GM18858 (cell line): ENCODE results near the gene DNAJC2.
"Not testable (repeated sequence)": the region's sequence is repeated elsewhere in the genome, so short reads cannot be mapped to it uniquely, and the experiment has no call there.

Experiments used
- ATAC-seq: cut with Tn5 transposase; IDR thresholded peaks from one replicate; pipeline ENCODE4 v1.9.1; 2021; ENCODE audit not compliant: unreplicated experiment

DNAJC2 gene

DNA sequence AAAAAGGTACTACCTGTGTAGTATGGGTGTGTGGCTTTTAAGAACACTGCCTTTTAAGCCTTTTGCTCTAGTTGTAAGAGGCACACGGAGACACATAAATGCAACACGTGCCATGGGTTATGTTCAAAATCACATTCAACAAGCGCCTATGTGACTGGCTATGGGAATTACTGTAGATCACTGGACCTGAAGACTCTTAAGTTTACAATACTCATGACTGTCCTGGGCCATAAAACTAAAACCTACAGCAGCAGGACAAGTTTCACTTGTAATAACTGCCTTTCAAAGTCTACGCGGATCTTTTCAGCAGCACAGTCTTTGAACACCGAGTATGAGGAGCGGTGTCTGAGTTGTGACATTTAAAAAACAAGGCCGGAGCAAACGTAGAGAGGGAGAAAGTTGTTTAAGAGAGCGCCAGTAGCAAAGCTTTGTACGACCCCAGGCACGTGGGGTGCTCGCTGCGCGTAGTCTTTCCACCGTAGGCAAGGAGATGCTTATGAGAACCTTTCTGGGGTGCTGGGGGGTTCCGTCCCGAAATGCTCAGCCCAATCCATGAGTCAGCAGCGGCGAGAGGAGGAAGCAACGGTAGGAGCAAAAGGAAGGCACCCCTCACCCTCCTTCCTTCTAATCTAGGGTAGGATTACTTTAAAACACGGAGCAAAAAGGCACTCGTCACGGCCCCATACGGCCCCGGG is 662 bp downstream of the DNAJC2 start:
- ATAC-seq, result peak; percentile 1

DNA sequence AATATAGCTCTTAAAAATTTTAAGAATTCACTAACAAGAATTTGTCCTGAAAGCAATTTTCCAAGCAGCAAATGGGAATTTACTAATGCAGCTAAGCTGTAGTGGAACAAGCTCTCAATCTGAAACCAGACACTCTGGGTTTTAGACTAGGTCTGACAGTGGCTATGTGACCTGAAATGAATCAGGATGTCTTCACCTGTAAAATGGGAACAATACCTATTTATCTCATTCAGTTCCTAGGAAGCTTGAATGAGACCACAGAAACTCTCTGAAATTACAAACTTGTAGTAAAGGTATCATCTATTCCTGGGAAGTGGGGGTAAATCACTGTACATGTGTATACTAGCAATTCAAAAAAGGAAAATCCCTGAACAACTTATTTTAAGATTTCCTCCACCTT is 1.2 kb downstream of the DNAJC2 start:
- ATAC-seq, result no peak

DNA sequence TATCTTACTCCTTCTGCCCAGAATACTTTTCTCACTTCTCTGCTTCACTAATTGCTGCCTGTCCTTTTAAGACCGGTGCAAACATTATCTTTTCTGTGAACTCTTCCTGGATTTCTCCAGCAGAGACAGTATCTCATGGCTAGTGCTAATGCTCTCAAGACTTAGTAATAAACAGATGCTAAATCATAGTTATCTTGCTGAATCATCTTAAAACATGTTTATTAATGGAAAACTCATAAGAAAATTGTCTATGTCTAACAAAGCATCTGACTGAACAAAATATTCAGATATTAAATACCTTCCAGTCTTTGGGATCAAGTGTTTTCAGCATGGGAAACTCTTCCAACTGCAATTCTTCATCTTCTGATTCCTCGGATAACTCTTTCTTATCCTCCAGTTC is 3.1 kb downstream of the DNAJC2 start:
- no peak for ATAC-seq

DNA sequence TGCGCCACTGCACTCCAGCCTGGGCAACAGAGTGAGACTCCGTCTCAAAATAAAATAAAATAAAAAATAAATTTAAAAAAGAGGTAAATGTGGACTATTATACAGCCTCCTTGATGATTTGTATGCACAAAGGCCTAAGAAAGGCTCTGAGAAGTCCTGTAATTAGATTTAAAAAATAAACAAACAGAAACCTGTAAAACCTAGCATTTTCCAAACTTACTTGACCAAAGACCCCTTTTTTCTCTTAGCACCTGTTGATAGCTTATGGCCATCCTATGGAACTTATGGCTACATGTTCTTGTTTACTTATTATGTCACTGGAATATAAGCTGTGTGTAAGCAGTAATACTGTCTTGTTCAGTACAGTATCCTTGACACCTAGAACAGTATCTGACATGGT is 5.7 kb downstream of the DNAJC2 start:
- ATAC-seq, result no peak

DNA sequence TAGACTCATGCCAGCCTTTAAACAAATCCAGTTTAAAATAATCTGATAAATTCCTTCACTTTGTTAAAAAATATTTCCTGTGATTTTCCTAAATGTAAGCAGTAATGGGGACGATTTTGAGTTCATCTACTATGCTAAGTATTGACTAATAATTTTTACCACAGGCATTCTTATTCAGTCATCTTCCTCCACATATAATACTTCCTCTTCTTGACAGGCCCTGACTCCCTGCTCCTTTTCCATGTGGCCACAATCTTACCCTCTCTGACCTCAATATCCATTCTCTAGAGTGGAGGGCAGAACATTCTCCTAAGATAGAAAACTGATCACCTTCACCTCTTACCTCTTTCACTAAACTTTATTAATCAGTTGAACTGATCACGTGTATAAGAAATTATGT is 7.8 kb downstream of the DNAJC2 start:
- no peak for ATAC-seq

DNA sequence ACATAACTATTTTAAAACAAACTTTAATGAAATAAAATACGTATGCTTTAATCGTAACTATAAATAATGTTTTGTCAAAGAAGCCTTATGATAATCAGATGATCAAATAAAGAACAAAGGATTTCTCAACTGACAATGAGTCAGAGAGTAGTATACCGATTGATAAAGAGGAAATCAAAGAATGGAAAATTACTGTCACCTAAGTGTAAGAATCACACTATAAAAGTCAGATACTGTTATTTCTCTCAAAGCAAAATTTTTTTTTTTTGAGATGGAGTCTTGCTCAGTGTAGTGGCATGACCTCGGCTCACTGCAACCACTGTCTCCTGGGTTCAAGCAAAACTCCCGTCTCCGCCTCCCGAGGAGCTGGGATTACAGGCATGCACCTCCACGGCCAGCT is 18.8 kb downstream of the DNAJC2 start:
- ATAC-seq, result no peak

DNA sequence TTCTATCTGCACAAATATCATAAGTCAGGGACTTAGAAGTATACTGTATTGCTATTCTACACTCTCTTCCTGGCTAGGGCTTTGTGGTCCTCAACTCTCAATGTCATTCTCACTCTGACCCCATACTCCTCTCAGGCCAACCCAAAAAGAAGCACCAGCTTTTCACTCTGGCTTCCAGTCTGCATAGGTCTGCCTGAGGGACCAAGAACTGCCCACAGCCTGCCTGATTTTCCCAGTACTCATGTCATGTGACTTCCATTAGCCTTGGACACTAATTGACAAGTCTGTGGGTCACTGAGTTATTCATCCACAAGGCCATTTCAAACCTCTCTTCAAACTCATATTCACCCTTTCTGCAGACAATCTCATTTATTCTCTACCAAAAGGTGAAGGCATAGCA is 27.6 kb downstream of the DNAJC2 start:
- ATAC-seq, result no peak

DNA sequence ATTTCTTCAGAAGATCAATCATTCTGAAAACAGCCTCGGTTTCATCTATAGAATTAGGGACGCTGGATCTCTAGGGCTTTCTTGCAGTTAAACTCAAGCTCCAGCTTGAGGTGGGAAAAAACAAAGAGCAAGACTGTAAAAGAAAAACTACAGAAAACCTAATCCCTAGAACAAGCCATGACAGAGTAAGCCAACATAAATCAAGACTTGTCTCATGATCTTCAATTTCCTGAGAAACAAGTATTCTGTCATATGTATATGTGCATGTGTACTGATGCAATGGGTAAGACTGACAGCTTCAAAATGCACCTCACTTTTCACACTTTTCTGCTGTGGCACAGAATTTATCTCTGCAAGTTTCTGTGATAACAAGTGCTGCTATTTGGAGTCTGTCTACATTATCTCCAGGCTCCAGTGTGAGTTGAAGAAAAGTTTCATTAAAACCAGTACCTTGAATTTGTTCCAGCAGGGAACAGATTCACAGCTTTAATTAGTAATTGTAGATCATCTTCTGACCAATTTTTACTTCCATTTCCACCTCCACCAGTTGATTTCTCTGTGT is 28.1 kb downstream of the DNAJC2 start:
- no peak for ATAC-seq

DNA sequence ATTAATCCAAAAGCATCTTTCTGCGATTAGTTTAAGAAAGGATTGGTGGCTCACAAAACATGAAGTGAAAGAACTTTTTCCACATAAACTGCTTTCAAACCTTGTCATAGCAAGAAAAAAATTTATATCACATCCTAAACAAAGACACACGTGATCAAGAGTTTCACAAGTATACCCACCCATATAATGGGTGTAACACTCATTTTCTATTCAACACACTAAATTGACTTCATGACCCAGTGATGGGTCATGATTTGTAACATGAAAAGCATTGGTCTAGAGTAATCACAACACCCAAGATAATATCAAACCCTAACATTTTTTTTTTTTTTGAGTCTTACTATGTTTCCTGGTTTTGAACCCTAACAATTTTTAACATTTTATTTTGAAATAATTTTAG is 29.7 kb downstream of the DNAJC2 start:
- no peak for ATAC-seq

DNA sequence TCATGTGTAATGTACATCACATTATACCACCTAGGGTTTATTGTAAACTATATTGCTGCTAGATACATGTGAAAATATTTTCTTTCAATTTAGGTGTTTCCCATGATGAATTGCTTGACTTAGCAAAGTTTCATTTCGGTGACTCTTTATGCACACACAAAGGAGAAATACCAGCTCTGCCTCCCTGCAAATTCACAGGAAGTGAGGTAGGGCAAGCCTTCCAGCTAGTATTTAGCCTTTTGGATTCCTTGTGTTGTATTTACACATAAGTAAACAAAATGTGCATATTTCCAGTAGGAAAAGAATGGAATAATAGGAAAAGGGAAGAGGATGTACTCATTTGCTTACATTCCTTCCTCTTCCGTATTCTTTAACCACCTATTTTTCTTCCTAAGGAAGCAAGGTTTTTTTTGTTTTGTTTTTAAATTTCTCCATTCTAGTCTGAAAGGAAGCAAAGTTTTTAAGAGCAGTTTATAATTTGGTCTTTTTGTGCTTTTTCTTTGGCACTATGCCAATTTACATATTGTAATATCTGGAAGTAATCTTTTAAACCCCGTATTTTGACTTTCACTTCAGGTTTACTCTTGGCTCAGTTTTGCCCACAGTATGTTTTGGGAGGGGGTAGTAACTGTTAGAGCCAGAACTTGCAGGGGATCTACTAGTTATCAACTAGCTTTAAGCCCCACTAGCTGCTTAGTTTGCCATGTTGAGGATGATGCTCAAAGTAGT is 36.9 kb downstream of the DNAJC2 start:
- peak; percentile 42 for ATAC-seq

DNA sequence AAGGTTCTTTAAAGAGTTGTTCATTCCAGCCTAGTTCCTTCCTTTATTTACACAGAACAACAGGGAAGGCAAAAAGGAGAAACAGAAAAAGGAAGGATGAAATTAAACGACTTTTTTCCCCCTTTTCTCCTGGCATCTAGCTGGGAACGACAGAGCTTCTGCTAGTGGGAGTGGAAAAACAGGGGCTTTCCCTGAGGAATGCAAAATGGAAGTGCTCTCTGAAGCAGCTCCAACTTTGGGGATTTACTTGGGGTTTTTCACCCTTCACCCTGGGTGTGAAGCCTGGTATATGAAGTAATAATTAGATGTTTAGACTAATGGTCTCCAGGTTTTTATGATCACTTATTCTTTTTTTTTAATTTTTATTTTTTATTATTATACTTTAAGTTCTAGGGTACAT is 43.1 kb downstream of the DNAJC2 start:
- ATAC-seq, result no peak

DNA sequence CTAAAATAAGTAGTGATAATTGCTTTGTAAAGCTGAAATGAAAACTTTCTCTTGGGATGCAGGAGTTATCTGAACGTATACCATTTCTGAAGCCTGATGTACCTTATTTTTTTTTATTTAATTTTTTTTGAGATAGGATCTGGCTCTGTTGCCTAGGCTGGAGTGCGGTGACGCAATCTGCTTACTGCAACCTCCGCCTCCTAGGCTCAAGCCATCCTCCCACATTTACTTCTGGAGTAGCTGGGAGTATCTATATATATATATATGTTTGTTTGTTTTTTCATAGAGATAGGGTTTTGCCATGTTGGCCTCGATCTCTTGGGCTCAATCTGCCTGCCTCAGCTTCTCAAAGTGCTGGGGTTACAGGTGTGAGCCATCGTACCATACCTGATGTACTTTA is 44.9 kb downstream of the DNAJC2 start:
- no peak for ATAC-seq

DNA sequence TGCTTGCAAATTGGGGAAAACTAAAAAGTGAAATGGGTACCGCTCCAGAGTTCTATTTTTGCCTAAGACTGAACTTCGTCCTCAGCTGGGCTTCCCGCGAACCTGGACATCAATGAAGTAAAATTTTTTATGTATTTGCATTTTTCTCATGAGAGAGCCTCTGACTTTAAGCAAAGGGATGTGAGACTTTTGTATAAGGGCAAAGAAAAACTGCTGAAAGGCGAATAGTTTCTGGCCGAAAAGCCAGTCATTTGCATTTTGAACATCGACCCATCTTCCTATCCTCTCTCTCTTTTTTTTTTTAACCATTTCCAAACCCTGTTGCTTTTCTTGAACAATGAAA is 46.8 kb downstream of the DNAJC2 start:
- ATAC-seq, result peak; percentile 11

DNA sequence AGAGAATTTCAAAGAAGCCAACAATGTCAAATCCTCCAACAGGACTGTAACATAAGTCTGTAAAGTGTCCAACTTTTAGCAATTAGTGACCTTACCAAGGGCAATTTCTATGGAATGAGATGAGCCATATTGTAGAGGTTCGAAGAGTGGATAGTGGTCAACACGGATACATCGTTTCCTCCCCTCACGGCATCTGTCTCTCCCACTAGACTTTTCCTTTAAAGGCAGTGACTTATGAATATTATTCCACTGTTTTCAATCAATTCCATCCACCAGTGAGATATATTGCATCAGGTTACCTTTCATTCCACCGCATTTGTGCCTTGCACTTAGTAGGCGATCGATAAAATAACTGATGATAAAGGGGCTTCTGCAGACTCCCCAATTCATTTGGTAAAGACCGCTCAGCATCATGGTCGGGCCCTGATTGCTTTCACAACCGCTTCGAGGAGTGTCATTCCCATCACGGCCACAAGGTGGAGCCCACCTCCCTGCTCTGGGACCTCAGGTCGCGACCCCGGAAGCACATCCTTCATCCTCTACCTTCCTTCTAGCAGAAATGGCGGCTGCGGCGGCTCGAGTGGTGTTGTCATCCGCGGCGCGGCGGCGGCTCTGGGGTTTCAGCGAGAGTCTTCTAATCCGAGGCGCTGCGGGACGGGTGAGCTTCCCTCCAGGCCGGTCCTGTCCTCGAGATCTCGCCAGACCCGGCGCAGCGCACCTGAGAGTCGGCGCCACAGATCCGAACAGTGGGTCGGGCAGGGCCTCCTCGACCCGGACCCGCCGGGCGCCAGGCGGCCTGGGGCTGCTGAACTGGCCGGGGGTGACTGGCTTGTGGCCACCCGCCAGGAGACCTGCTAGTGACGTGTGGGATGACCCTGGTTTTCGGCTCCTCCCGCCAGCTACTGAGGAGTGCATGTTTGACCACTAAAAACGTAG is 47.4 kb downstream of the DNAJC2 start, which contains the start of gene PMPCB:
Gene PMPCB, plus strand, starts transcription at position 535 of the 936 bp plus-strand sequence. Its CDS starts 25 bp downstream, at position 560.
- ATAC-seq, result peak; percentile 74

DNA sequence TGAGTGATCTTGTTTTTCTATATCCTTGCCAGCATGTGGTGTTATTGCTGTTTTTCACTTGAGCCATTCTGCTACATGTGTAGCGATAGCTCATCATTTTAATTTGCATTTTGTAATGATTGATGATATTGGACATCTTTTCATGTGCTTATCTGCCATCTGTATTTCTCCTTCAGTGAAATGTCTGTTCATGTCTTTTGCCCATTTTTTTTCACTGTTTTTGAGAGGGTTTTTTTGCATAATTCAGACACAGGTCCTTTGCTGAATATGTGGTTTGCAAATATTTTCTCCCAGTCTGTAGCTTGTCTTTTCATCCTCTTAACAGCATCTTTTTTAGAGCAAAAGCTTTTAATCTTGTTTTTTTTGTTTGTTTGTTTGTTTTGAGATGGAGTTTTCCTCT is 51.0 kb downstream of the DNAJC2 start:
- ATAC-seq, result no peak

DNA sequence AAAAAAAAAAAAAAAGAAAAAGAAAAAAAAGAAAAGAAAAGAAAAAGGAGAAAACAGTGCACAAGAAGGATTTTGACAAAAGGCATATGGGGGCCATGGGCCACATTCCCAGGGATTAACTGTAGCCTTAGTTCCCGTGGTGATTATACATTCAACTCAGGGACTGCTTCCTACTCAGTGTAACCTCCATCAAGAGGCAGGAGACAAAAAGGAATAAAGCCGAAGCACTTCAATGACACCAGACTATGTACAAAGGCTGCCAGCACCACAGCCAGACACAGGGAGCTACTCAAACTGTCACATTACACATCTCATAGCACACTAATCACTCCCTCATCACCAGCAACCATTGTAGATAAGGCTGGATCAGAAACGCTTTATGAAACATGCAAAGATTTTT is 52.4 kb downstream of the DNAJC2 start:
- ATAC-seq, result no peak

DNA sequence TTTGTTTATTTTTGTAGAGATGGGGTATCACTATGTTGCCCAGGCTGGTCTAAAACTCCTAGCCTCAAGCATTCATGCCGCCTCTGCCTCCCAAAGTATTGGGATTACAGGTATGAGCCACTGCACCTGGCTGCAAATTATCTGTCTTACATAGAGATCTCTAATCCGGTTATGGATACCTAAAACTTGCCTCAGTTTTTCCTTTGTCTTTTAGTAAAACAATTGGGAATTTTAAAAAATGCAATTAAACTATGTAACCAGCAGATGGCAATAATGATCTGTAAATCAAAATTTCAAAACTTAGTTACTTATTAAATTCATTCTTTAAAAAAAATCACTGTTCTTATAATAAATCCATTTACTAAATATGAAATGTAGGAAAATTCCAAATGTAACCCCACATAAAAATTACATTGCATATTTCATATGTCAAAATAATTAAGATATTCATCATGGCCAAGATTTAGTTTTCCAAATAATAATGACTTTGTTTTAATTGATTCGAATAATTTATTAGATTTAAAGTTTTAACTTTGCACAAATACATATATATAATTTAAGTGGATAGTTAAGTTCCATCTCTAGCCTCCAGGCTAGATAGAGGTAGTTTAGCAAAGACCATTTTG is 61.7 kb downstream of the DNAJC2 start:
- not testable (repeated sequence) for ATAC-seq

DNA sequence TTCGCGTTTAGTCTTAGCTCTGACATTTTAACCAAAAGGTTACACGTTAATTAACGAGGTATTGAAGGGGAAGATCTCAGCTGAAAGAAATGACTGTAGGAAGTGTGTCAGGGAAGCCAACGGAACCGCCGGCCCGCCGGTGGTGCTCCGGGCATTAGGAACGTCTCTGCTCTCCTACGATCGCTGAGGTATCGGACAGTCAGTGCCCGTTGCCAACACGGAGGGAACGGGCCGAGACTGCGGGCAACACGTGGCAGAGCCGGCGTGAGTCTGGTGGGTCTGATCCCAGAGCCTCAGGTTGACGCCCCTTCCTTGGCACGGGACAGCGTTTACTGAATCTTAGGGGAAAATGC is 63.8 kb downstream of the DNAJC2 start:
- peak; percentile 5 for ATAC-seq

DNA sequence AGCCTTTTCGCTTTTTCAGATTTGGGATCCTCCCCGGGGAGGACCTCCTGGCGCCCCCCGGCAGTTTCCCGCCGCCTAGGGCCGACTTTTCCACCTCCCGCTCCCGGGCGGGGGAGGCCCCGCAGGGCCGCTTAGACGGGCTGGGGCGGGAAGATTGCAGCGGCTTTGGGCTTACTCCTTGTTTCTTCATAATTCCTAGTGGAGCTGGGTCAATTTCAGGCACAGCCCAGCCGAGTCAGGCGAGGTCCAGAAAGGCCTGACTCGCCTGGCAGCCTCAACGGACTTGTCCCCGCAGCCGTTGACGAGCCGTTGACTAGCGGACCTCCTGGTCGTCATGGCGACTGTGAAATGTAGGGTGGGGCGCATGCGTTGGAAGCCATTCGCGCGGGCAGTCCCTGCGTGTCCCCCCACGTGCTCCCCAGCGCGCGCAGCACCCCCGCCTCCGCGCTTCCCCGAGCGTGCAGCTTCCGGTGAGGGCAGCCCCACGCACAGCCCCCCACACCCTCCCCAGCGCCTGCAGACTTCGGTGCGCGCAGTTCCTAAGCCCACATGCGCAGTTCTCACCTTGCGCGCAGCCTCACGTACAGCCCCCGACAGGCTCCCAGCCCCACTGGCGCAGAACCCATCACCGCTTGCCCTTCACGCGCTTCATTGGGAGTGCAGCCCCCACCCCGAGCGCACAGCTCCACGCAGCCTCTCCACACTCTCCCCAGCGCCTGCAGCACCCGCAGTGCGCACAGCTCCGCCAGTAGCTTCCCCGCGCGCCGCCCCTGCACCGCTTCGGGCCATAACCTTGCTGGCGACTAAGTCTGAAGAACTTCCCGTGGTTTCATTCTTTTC is 64.4 kb downstream of the DNAJC2 start:
- ATAC-seq, result peak; percentile 90

DNA sequence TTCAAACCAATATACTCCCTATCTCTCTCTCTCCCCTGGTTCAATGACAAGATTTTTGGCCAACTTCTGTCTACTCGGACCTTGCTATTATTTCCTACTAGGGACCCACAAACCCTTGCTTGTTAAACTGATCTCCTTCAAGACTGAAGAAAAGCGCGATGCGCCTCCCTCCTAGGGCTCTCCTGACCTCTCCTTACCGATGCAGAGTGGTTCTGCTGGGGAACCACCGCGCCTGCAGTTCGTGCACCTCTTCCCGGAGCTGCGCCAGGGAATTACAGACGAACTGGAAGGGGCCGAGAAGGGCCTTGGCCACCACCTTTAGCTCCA is 65.0 kb downstream of the DNAJC2 start:
- peak; percentile 32 for ATAC-seq
